Tongue (tissue), 2 donors: ENCODE data around the gene TOGARAM1. TPM values are rescaled to one million over a fixed set of nuclear protein-coding genes. Genes with fewer than 3 reads are reported as not detected.

Experiments used
- DNase-seq: peaks from one replicate; pipeline ENCODE4 v3.0.0-alpha.2; 2015
- total RNA-seq: library from RNA; depleted of rRNA; stranded (reverse); fragments of >200 nt; gene quantifications from one replicate; pipeline ENCODE4 v1.2.3, GENCODE V29; 2014

Gene TOGARAM1
- total RNA-seq, 1 donor from 2014 or later: 72.6 TPM

DNA sequence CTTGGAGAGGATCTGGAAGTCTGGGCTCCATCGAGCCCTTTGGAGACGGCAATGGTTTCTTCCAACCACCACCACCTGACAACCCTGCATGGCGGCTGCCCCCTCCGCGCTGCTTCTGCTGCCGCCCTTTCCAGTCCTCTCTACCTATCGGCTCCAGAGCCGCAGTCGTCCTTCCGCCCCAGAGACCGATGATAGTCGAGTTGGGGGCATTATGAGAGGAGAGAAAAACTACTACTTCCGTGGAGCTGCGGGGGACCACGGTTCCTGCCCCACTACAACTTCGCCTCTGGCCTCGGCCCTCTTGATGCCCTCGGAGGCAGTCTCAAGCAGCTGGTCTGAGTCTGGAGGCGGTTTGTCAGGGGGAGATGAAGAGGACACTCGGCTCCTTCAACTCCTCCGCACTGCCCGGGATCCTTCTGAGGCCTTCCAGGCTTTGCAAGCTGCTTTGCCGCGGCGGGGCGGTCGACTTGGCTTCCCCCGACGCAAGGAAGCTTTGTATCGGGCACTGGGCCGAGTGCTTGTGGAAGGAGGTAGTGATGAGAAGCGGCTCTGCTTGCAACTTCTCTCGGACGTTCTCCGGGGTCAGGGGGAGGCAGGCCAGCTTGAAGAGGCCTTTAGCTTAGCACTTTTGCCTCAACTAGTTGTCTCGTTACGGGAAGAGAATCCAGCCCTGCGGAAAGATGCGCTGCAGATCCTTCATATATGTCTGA lies 499 bp downstream of the TOGARAM1 start:
- DNase-seq: peak; percentile 81

DNA sequence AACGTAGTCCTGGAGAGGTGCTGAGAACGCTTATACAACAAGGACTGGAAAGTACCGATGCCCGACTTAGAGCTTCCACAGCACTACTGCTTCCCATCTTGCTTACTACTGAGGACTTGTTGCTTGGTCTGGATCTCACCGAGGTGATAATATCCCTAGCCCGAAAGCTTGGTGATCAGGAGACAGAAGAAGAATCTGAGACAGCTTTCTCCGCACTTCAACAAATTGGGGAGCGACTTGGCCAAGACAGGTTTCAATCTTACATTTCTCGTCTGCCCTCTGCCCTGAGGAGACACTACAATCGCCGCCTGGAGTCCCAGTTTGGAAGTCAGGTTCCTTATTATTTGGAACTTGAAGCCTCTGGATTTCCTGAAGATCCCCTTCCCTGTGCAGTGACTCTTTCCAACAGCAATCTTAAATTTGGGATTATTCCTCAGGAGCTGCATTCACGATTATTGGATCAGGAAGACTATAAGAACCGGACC lies 1.1 kb downstream of the TOGARAM1 start:
- DNase-seq: peak; percentile 27

DNA sequence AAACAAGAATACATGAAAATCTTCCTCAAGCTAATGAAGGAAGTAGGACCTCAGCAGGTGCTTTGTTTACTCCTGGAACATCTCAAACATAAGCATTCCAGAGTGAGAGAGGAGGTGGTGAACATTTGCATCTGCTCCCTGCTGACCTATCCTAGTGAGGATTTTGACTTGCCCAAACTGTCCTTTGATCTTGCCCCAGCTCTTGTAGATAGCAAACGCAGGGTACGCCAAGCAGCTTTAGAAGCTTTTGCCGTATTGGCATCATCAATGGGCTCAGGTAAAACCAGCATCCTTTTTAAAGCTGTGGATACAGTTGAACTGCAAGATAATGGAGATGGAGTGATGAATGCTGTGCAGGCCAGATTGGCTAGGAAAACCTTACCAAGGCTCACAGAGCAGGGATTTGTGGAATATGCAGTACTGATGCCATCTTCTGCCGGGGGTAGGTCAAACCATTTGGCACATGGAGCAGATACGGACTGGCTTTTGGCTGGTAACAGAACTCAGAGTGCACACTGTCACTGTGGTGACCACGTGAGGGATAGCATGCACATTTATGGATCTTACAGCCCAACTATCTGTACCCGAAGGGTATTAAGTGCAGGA lies 1.9 kb downstream of the TOGARAM1 start:
- no peak for DNase-seq

DNA sequence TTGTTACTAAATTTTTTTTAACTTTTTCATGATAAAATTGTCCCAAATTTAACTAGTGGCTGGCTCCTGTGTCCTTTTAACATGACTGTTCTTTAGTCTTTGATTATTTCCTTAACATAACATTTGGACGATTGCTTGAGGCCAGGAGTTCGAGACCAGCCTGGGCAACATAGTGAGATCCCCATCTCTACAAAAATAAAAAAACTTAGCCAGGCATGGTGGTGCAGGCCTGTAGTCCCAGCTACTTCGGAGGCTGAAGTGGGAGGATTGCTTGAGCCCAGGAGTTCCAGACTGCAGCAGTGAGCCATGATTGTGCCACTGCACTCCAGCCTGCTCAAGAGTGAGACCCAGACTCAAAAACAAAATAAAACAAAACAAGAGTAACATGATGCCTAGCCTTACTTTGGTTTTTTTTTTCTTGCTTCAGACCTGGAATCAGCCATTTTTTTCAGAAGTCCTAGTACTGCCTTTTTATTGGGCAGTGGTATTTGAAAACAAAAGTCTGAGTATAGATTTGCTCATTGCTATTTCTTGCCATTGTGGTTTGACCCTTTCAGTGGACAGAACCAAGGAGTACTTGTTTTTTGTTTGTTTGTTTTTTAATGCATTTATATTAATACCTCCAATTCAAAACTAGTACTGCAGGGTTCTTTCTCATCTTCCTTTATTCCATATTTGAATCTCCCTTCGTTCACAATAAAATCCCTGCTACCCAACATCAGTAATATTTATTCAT lies 4.8 kb downstream of the TOGARAM1 start:
- no peak for DNase-seq

DNA sequence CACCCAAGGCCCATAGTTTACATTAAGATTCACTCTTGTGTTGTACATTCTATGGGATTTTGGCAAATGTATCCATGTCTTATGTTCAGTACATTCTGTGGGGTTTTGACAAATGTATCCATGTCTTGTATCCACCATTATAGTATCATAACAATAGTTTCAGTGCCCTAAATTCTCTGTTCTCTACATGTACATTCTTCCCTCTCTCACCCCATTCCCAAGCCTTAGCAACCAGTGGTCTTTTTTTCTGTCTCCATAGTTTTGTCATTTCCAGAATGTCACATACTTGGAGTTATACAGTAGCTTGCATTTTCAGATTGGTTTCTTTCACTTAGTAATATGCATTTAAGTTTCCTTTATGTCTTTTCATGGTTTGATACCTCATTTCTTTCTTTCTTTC lies 6.7 kb downstream of the TOGARAM1 start:
- no peak for DNase-seq

DNA sequence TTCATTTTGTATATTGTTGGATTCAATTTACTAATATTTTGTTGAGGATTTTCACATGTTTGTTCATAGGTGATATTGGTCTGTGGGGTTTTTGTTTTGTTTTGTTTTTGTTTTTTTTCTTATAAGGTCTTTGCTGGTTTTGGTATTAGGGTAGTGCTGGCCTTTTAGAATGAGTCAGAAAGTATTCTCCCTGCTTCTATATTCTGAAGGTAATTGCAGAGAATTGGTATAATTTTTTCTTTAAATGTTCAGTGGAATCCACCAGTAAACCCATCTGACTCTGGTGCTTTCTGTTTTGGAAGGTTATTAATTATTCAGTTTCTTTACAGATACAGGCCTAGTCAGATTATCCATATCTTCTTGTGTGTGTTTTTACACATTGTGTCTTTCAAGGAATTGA lies 8.9 kb downstream of the TOGARAM1 start:
- no peak for DNase-seq

DNA sequence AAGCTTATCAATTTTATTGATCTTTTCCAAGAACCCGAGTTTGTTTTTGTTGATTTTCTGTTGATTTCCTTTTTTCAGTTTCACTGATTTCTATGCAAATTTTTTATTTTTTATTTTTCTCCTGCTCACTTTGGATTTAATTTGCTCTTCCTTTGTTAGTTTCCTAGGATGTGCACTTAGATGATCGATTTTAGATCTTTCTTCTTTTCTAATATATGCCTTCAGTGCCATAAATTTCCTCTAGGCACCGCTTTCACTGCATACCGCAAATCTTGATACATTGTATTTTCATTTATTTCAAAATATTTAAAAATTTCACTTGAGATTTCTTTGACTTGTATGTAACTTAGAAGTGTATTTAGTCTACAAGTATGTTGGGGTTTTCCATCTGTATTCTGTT lies 9.5 kb downstream of the TOGARAM1 start:
- DNase-seq: no peak

DNA sequence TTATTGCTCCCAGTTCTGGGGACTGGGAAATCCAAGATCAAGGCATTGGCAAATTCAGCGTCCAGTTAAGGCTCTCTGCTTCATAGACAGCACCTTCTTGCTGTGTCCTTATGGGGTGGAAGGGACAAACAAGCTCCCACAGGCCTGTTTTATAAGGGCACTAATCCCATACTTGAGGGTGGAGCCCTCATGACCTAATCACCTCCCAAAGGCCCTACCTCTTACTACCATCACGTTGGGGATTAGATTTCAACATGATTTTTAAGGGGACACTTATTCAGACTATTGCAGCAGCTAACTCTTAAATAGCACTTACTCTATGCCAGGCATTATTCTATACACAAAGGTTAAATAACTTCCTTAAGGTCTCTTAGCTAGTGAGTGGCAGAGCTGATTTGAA lies 17.3 kb downstream of the TOGARAM1 start:
- no peak for DNase-seq

DNA sequence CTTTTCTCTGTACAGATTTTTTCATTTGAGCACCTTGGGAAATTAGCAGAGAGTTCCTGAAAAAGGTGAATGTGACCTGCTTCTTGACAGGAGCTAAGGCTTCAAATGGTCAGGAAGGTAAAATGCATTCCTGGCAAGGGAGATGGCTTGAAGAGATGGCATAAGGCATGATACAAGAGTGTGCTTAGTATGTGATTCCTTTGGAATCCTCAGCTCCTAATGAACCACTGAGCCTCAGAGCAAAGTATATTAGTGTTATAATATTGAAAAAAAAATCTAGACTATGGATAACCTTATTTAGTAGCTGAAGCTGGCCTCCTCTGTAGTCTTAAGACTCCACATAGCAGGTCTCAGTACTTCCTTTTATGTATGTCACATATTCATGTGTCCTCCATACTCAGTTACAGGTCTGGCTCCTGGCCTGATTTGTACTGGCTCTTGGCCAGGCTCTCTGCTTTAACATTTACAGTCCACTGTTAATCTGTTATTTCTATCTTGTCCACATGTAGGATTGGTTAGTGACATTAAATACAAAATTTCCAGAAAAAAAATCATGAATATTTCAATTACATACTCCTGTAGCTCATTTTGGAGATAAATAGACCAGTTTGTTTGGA lies 17.9 kb downstream of the TOGARAM1 start:
- peak; percentile 62 for DNase-seq

DNA sequence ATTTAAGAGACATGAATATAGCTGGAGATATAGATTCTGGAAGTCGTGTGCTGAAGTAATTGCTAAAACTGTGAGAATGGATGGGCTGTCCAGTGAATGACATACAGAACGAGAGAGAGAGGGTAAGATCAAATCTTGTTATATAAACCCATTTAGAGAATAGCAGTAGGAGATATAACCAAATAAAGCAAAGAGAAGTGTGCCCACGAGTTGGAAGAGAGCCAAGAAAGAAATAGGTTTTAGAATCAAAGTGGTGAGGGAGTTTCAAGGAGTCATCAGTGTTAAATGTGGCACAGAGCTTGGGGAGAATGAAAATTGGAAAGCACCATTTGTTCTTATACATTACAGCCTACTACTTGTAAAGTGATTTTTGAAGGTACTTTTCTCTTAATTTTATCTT lies 19.2 kb downstream of the TOGARAM1 start:
- DNase-seq: no peak

DNA sequence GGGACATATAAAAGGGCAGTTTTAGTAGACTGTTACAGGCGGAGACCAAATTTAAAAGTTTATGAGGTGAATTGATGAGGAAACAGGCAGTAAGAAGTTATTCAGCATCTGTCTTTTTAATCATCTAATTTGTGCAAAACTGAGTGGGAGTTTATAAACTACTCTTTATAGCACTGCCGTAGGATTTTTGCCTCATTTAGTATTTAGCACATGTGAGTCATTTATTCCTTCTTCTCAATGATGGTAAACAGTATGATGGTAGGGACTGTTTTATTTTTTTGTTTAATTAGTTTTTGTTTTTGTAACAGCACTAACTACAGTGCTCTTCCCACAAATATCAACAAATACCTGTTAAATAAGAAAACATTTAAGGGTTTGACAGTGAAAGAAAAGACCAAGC lies 20.6 kb downstream of the TOGARAM1 start:
- DNase-seq: no peak

DNA sequence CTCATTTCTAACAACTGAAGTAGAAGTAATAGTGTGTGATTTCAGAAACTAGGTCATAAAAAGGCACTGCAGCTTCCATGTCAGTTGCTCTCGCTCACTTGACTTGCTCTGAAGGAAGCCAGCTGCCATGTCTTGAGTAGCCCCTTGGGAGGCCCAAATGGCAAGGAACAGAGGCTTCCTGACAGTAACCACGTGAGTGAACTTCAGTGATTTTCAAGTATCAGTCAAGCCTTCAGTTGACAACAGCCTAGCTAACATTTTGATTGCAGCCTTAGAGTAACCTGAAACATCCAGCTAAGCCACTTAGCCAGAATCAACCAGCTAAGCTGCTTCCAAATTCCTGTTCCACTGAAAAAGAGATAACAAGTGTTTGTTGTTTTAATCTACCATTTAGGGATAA lies 26.7 kb downstream of the TOGARAM1 start:
- DNase-seq: peak; percentile 31

DNA sequence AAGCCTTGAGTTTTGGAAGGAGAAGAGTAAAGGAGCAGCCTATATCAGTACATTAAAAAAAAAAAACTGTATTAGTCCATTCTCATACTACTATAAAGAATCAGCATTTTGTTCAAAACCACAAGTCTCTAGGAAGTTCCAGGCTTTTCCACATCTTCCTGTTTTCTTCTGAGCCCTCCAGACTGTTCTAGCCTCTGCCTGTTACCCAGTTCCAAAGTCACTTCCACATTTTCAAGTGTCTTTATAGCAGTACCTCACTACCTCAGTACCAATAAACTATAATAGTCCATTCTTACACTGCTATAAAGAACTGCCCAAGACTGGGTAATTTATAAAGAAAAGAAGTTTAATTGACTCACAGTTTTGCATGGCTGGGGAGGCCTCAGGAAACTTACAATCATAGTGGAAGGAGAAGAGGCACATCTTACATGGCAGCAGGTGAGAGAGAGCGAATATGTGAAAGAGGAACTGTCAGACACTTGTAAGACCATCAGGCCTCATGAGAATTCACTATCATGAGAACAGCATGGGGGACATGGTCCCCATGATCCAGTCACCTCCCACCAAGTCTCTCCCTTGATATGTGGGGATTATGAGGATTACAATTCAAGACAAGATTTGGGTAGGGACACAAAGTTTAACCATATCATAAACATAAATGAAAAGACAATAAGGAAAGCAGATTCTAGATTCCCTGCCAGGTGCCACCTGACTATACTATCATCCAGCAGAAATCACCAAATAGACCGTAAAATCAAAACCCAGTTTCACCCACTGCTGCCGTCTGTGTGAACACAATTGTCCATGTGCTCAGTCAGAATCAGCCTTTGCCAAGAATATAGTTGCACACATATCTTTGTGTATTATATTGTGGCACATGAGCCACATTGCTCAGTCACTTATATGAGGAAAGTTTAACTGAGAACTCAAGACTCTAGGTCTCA lies 27.8 kb downstream of the TOGARAM1 start:
- DNase-seq: no peak

DNA sequence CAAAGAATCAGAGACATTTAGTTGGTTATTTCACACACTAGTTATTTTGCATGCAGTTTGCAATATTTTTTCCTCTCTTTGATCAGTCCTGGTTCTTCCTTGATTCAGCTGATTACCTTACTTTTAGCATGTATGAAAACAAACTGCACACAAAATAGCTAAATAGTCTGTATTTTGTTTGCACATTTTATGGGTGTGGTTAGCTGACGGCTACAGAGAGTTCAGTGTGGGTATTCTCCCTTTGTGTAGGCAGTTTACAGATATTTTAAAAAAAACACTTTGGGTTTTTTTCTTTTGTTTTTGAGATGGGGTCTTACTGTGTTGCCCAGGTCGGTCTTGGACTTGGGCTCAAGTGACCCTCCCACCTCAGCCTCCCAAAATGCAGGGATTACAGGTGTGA lies 28.5 kb downstream of the TOGARAM1 start:
- DNase-seq: no peak

DNA sequence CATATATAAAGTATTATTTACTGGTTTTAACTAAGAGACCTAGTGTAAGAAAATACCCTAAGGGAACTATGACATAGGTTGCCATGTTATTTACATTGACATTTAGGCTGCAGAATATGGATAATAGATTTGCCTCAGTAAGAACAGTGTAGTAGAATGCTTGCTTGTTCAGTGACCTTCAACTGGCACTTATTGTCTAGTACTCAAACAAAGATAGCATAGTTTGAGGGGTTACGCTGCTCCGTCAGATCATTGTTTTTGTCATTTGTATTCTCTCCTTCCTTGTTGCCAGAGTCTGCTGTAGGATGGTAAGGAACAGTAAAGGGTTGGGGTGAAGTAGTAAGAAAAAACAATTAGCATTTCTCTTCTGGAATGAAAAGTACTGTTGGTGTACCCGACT lies 33.2 kb downstream of the TOGARAM1 start:
- DNase-seq: no peak

DNA sequence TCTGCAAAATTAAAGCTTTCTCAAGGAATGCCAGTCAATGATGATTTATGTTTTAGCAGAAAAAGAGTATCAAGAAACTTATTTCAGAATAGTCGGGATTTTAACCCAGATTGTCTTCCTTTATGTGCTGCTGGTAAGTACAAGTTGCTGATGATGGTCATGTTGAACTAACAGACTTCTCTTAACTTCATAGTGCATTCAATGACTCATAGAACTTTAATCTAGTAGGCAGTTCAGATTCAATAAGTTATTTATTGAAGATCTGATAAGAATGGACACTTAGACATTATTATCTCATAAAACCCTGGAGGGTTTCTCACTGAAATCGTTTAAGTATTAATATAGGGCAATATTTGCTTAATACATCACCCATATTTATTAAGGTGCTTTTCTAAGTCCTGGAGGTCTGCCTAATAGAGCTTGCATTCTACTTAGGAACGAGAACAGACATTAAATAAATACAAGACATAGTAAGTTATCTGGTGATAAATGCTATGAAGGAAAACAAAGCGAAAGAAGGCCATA lies 33.8 kb downstream of the TOGARAM1 start:
- DNase-seq: no peak

DNA sequence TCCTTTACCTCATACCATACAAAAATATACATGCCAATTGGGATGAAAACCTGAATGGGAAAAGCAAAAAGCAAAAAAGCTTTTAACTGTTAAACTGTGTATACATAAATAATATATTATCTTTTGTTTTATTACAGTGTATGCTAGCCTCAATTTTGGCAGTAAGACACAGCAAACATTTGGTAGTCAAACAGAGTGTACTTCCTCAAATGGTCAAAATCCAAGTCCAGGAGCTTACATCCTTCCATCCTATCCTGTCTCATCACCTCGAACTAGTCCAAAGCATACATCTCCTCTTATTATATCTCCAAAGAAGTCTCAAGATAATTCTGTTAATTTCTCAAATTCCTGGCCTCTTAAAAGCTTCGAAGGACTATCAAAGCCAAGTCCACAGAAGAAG lies 41.9 kb downstream of the TOGARAM1 start:
- DNase-seq: no peak

DNA sequence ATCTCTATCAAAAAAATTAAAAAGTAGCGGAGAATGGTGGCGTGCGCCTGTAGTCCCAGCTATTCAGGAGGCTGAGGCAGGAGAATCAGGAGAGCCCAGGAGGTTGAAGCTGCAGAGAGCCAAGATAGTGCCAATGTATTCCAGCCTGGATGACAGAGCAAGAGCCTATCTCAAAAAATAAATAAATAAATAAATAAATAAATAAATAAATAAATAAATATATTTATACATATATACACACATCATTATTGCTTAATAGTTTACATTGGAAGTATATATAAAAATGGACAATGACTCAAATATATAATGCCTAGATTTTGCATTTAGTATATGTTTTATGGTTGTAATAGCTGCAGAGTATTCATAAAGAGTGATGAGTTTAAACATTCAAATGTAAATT lies 53.1 kb downstream of the TOGARAM1 start:
- no peak for DNase-seq

DNA sequence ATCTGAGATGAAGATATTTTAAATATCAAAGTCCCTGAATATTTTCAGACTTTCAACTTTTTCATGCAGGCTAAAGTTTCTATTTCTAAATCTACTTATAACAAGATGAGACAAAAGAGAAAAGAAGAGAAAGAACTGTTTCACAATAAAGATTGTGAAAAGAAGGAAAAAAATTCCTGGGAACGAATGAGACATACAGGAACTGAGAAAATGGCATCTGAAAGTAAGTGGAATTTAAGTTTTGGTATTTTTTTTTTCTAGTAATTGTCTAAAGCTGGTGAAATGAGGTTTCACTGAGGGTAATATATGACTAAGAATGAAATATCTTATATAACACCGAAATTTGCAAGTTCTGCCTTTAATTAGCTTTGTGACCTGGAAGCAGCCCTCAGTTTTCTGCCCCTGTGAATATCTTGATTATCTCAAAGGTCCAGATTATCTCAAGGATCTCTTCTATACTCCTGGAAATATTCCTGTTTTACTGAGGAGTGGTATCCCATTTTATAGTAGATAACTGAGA lies 66.2 kb downstream of the TOGARAM1 start:
- no peak for DNase-seq

DNA sequence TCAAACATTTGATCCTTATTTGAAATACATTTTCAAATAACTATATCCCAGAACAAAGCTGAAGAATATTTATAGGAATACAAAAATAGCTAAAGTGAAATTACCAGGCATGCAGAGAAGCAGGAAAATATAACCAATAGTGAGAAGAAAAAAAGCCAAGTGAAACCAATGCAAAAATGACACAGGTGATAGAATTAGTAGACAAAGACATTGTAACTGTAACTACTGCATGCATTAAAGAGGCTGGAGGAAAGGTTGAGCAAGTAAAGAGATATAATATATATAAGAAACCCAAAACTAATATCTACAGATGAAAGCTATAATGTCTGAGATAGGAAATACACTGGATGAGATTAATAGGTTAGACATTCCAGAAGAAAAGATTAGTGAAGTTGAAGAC lies 72.7 kb downstream of the TOGARAM1 start:
- no peak for DNase-seq

DNA sequence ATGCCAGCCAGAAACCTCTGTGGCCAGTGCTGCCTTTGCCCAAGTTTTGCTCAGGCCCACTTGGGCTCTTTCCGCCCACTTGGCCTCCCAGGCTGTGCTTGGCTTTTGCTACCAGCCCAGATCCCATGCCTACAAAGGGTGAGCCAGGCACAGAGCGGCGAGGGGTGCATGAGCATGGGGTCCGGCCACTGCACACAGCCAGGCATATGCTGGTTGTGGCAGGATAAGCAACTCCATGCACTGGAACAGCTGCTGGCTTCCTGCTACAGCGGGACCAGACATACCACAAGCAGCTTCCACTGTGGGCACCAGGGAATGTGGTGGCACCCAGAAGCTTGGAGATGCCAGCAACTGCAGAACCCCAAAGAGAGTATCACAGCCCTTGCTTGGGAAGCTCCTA lies 76.3 kb downstream of the TOGARAM1 start:
- no peak for DNase-seq
